Caco-2 (cell line): ENCODE measurements around the gene CDON. TPM values are rescaled to one million over a fixed set of nuclear protein-coding genes. Genes with fewer than 3 reads are reported as not detected.

Experiments
- BruUV-seq: library from RNA; stranded (reverse); fragments of 400-500 nt; replicated peaks from 2 replicates; lab custom pipeline; 2021; lab: Mats Ljungman, UMichigan
- CTCF ChIA-PET: fragments of 300-600 bp; sonication (Branson Sonifier 250); formaldehyde crosslinking; loops from one replicate; lab custom pipeline; 2022; ENCODE audit warnings: antibody characterized with exemption; lab: Charles Lee
- POLR2A ChIA-PET: fragments of 300-600 bp; sonication (Branson Sonifier 250); formaldehyde crosslinking; loops from one replicate; lab custom pipeline; 2022; ENCODE audit warnings: antibody characterized with exemption; lab: Charles Lee
- DNase-seq, 2 experiments: peaks; one replicate each; pipeline versions ENCODE4 v3.0.0 to v3.0.0-alpha.2; 2020 to 2022
- H3K27me3 ChIP-seq: replicated peaks from 2 replicates; pipeline ENCODE4 v1.6.0; 2011; ENCODE audit warnings: low read length; ENCODE audit not compliant: control insufficient read depth, insufficient read depth
- H3K36me3 ChIP-seq: 2 replicates; pipeline ENCODE4 v1.5.1; 2011; ENCODE audit warnings: low read length; ENCODE audit not compliant: control insufficient read depth, insufficient read depth
- H3K4me1 ChIP-seq: fragments of 250-450 bp; sonication (Bioruptor Pico); 2 replicates; pipeline ENCODE4 v1.5.1; 2020; ENCODE audit warnings: mild to moderate bottlenecking
- H3K4me3 ChIP-seq: 2 replicates; pipeline ENCODE4 v1.5.1; 2011; ENCODE audit warnings: low read depth, mild to moderate bottlenecking, control low read depth, low read length
- H3K9me3 ChIP-seq: fragments of 250-450 bp; sonication (Bioruptor Pico); 2 replicates; pipeline ENCODE4 v1.5.1; 2020; ENCODE audit warnings: mild to moderate bottlenecking, moderate library complexity
- H3K27ac Mint-ChIP-seq: one replicate; pipeline ENCODE4 v1.8.0; 2022; ENCODE audit warnings: mixed read lengths; ENCODE audit not compliant: unreplicated experiment
- H3K27me3 Mint-ChIP-seq: one replicate; pipeline ENCODE4 v1.8.0; 2022; ENCODE audit warnings: mixed read lengths; ENCODE audit not compliant: insufficient read depth, unreplicated experiment
- H3K36me3 Mint-ChIP-seq: one replicate; pipeline ENCODE4 v1.8.0; 2022; ENCODE audit warnings: mild to moderate bottlenecking, mixed read lengths; ENCODE audit not compliant: insufficient read depth, unreplicated experiment
- H3K4me1 Mint-ChIP-seq: one replicate; pipeline ENCODE4 v1.8.0; 2022; ENCODE audit warnings: low read depth, mixed read lengths; ENCODE audit not compliant: unreplicated experiment
- H3K4me3 Mint-ChIP-seq: one replicate; pipeline ENCODE4 v1.8.0; 2022; ENCODE audit warnings: mild to moderate bottlenecking, moderate library complexity, mixed read lengths; ENCODE audit not compliant: unreplicated experiment
- H3K9me3 Mint-ChIP-seq: one replicate; pipeline ENCODE4 v1.8.0; 2022; ENCODE audit warnings: mixed read lengths; ENCODE audit not compliant: unreplicated experiment
- CTCF ChIP-seq, 2 experiments: fragments of 200-600 bp in 1 of 2; IDR thresholded peaks; 1 replicate in 1 of 2; 2 replicates in 1 of 2; pipeline versions ENCODE4 v1.5.1 to v1.8.0; 2011 to 2022; ENCODE audit warnings: antibody characterized with exemption in 1 of 2, control low read depth in 1 of 2, inconsistent platforms in 1 of 2, low read depth in 1 of 2, low read length in 1 of 2, mild to moderate bottlenecking in 1 of 2, moderate library complexity in 1 of 2; ENCODE audit not compliant: insufficient read depth in 1 of 2, severe bottlenecking in 1 of 2, unreplicated experiment in 1 of 2
- intact Hi-C: fragments of 100-400 bp; cut with micrococcal nuclease; formaldehyde crosslinking; loops from one replicate; pipeline ENCODE4 v1.10.0; 2022; ENCODE audit not compliant: unreplicated experiment
- total RNA-seq: library from RNA; stranded (reverse); gene quantifications from 2 replicates; pipeline ENCODE4 v1.2.3, GENCODE V29; 2022

The CDON gene
- total RNA-seq, 1 experiment from 2014 or later, result 6.8 TPM

DNA sequence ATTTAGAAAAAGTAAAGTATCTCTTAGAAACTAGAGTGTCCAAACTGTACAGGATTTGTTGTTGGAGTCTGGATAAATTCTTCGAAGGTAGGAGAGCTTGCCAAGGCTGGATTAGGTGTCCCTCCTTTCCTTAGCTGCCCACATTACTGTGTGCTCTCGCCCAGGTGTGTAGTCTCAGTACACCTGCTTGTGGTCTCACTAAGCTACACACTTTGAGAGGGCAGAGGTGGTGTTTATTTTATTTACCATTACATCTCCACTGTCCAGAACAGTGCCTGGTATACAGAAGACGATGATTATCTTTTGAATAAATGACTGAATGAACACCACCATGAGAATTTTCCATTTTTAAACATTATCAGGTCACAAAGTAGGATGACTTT, 80.3 kb downstream of the CDON start:
- H3K36me3 Mint-ChIP-seq, result no peaks in the 10 kb centered on the region
- ChIA-PET POLR2A (no interaction called here), CTCF (no interaction called here)
- Histone ChIP-seq H3K9me3 (no peaks in the 10 kb centered on the region), H3K27me3 (no peaks in the 10 kb centered on the region), H3K36me3 (no peaks in the 10 kb centered on the region), H3K4me3 (no peak overlapping the region), H3K4me1 (no peaks in the 10 kb centered on the region)
- no peak overlapping the region for H3K27ac Mint-ChIP-seq
- DNase-seq, result no peak
- no peak for TF ChIP-seq CTCF (IDR thresholded peaks at IDR 0.05; ENCODE audit: insufficient read depth in 1 of 2, low read depth in 1 of 2, low read length in 1 of 2, severe bottlenecking in 1 of 2, unreplicated experiment in 1 of 2)
- H3K4me1 Mint-ChIP-seq, result peaks cover 6% of the 10 kb centered on the region
- H3K27me3 Mint-ChIP-seq, result no peaks in the 10 kb centered on the region
- intact Hi-C loops, result no loop called here
- no TSS peak for BruUV-seq
- H3K9me3 Mint-ChIP-seq, result no peaks in the 10 kb centered on the region
- no peak overlapping the region for H3K4me3 Mint-ChIP-seq

GRCh38 chr11:125980436-125980835, 82.2 kb downstream of the CDON start:
- Histone ChIP-seq H3K4me3 (no peak overlapping the region), H3K36me3 (no peaks in the 10 kb centered on the region), H3K27me3 (no peaks in the 10 kb centered on the region), H3K4me1 (no peaks in the 10 kb centered on the region), H3K9me3 (no peaks in the 10 kb centered on the region)
- Mint-ChIP-seq H3K27ac (no peak overlapping the region), H3K4me1 (no peaks in the 10 kb centered on the region), H3K4me3 (no peak overlapping the region), H3K27me3 (no peaks in the 10 kb centered on the region), H3K9me3 (no peaks in the 10 kb centered on the region), H3K36me3 (no peaks in the 10 kb centered on the region)
- no peak for DNase-seq
- TF ChIP-seq CTCF (IDR thresholded peaks at IDR 0.05; ENCODE audit: insufficient read depth in 1 of 2, low read depth in 1 of 2, low read length in 1 of 2, severe bottlenecking in 1 of 2, unreplicated experiment in 1 of 2), result no peak
- ChIA-PET CTCF (no interaction called here), POLR2A (no interaction called here)
- intact Hi-C loops, result no loop called here
- no TSS peak for BruUV-seq

- intact Hi-C loops, result no loop called here
- Mint-ChIP-seq H3K36me3 (no peaks in the 10 kb centered on the region), H3K9me3 (no peaks in the 10 kb centered on the region), H3K4me1 (no peaks in the 10 kb centered on the region), H3K4me3 (no peak overlapping the region), H3K27me3 (no peaks in the 10 kb centered on the region), H3K27ac (no peak overlapping the region)
- Histone ChIP-seq H3K36me3 (no peaks in the 10 kb centered on the region), H3K9me3 (no peaks in the 10 kb centered on the region), H3K27me3 (no peaks in the 10 kb centered on the region), H3K4me3 (no peak overlapping the region), H3K4me1 (no peaks in the 10 kb centered on the region)
- no peak for DNase-seq
- no TSS peak for BruUV-seq
- ChIA-PET CTCF (no interaction called here), POLR2A (no interaction called here)
- TF ChIP-seq CTCF (IDR thresholded peaks at IDR 0.05; ENCODE audit: insufficient read depth in 1 of 2, low read depth in 1 of 2, low read length in 1 of 2, severe bottlenecking in 1 of 2, unreplicated experiment in 1 of 2), result no peak
These were observed 83.2 kb downstream of the CDON start for GRCh38 chr11:125979511-125979910.
